Measurements from ENCODE around the gene DDX41. TPM values are rescaled to one million over a fixed set of nuclear protein-coding genes. Genes with fewer than 3 reads are reported as not detected.
A peak's percentile ranks its signal among the peaks of the same experiment; 100 is the strongest.
"Not testable (repeated sequence)": the region's sequence is repeated elsewhere in the genome, so short reads cannot be mapped to it uniquely, and the experiment has no call there.

Gene DDX41
- total and polyA plus RNA-seq, 5 donors: 30.5 to 43.5 (median 39.2) TPM

DNA sequence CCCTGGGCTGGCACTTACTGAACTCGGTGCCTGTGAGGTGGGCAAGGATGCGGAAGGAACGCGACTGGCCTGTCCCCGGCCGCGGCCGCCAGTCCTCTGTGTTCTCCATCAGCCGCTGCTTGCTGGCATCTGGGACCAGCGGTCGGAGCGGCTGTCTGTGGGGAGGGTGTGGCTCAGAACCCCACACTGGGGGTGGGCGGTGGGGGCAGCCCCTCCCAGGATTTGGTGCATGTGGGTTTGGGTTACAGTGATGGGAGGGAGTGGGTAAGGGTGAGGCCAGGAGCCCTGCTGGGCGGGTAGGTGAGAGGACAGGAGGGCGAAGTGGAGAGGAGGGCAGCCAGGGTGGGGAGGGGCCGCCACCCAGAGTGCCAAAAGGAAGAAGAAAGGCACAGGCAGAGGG, 25.8 kb downstream of the DDX41 start:
- 90% methylated on average over 16 of the region's 16 CpGs for WGBS

DNA sequence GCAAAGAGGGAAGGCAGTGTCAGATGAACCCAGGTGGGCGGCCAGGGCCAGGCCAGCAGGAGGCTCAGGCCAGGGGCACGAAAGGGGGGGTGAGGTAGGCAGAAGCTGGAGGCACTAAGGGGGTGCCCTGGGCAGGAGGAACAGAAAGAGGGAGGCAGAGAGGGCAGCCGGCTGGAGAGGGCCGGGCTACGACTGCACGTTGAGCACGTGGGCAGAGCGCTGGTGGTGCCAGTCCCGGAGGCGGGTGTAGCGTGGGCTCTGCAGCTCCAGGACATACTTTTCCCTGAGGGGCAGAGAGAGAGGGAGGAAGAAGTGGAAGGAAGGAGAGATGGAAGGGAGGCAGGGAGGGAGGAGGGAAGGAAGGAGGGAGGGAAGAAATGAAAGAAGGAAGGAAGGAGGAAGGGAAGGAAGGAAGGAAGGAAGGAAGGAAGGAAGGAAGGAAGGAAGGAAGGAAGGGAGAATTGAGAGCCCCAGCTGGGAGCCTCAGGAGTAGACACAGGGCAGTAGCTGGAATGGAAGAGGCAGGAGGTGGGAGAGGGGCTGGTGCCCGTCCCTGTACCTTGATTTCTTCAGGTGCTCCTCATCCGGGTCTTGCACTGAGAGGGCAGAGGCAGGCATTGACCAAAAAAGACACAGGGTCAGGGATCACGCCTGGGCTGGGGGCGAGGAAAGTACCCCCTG, 26.3 kb downstream of the DDX41 start:
- Histone ChIP-seq H3K9me3 (ENCODE audit: control insufficient read depth, low read length) (no peaks in the 10 kb centered on the region), H3K4me3 (ENCODE audit: low read length) (no peak overlapping the region), H3K27ac (ENCODE audit: low read length) (no peak overlapping the region), H3K27me3 (ENCODE audit: control insufficient read depth, insufficient read depth) (no peaks in the 10 kb centered on the region), H3K4me1 (ENCODE audit: control insufficient read depth, insufficient read depth, low read length) (peaks cover 6% of the 10 kb centered on the region)
- intact Hi-C loops (cut with DNase I): no loop called here
- no peak for ATAC-seq
- 88% methylated on average over 15 of the region's 15 CpGs for WGBS
- no peak for DNase-seq

More for the DNA sequence above, 25.8 kb downstream of the DDX41 start:
- Histone ChIP-seq H3K27ac (ENCODE audit: low read length) (no peak overlapping the region), H3K27me3 (ENCODE audit: control insufficient read depth, insufficient read depth) (no peaks in the 10 kb centered on the region), H3K4me3 (ENCODE audit: low read length) (no peak overlapping the region), H3K9me3 (ENCODE audit: control insufficient read depth, low read length) (no peaks in the 10 kb centered on the region), H3K4me1 (ENCODE audit: control insufficient read depth, insufficient read depth, low read length) (peaks cover 6% of the 10 kb centered on the region)
- DNase-seq (no peak), ATAC-seq (no peak)
- intact Hi-C loops (cut with DNase I): no loop called here

DNA sequence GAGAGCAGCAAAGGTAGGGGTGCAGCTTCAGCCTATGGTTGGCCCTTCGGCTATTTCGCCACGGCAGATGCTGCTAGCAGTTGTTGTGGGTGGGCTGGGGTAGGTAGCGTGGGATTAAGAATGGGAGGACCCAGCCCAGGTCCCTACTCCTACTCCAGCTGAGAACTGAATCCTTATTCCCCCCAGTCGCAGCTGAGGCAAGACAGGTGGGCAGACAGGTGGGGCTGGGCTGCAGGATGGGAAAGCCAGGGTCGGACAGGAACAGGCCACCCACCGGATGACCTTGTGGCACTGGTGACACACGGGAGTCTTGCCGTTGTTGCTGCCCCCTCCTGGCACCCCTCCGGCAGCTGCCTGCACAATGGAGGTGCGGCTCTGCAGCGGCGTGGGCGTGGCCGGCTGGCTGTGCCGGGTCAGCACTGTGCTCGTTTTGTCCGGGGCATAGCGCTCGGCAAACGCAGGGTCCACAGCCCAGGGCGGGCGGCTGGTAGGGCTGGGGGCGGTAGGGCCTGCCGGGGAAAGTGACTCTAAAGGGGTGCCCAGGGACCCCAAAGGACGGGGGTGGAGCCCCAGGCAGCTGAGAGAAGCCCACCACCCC, 27.5 kb downstream of the DDX41 start:
- H3K4me1 ChIP-seq (ENCODE audit: control insufficient read depth, insufficient read depth, low read length): peaks cover 6% of the 10 kb centered on the region
- no peak overlapping the region for H3K27ac ChIP-seq (ENCODE audit: low read length)
- intact Hi-C loops (cut with DNase I): no loop called here
- WGBS: 79% methylated on average over 26 of the region's 26 CpGs
- no peaks in the 10 kb centered on the region for H3K9me3 ChIP-seq (ENCODE audit: control insufficient read depth, low read length)
- ATAC-seq (peak; percentile 1 to 17), DNase-seq (no peak)
- H3K27me3 ChIP-seq (ENCODE audit: control insufficient read depth, insufficient read depth): no peaks in the 10 kb centered on the region
- H3K4me3 ChIP-seq (ENCODE audit: low read length): no peak overlapping the region

DNA sequence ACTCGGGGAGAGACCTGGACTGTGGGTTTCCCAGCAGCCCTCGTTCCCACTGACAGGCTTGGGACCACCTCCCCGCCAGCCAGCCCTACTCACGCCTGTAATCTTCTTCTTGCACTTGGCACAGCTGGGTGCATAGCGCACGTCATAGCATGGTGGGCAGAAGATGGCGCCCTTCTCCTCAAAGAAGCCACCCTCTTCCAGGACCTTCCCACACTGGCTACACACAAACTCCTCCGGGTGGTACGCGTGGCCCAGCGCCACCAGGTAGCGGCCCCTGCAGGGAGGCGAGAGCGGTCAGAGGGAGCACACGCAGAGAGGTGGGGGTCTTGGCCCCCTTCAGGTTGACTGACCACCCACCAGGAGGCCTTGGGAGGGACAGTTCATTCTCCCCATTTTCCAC, 28.8 kb downstream of the DDX41 start:
- WGBS: 91% methylated on average over 15 of the region's 15 CpGs
- no peaks in the 10 kb centered on the region for H3K27me3 ChIP-seq (ENCODE audit: control insufficient read depth, insufficient read depth)
- intact Hi-C loops (cut with DNase I): no loop called here
- ATAC-seq (no peak), DNase-seq (no peak)
- no peak overlapping the region for H3K4me3 ChIP-seq (ENCODE audit: low read length)
- H3K9me3 ChIP-seq (ENCODE audit: control insufficient read depth, low read length): no peaks in the 10 kb centered on the region
- H3K27ac ChIP-seq (ENCODE audit: low read length): no peak overlapping the region
- H3K4me1 ChIP-seq (ENCODE audit: control insufficient read depth, insufficient read depth, low read length): no peaks in the 10 kb centered on the region

DNA sequence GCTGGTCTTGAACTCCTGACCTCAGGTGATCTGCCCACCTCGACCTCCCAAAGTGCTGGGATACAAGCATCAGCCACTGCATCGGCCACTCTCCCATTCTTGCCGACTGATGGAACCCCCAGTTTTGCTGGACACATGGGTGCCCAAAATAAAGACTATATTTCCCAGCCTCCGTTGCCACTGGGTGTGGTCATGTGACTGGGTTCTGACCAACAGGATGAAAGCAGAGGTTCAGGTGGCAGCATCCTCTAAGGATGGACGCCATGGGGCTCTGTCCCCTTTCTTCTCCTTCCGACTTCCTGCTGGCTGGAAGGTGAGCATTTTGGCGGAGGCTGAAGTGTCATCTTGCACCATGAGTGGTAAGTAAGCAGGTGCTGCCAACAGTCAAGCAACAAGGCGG, 29.6 kb downstream of the DDX41 start:
- 90% methylated on average over 8 of the region's 8 CpGs for WGBS
- intact Hi-C loops (cut with DNase I): no loop called here
- DNase-seq (no peak), ATAC-seq (no peak)
- Histone ChIP-seq H3K9me3 (ENCODE audit: control insufficient read depth, low read length) (no peaks in the 10 kb centered on the region), H3K27me3 (ENCODE audit: control insufficient read depth, insufficient read depth) (no peaks in the 10 kb centered on the region), H3K4me1 (ENCODE audit: control insufficient read depth, insufficient read depth, low read length) (no peaks in the 10 kb centered on the region), H3K27ac (ENCODE audit: low read length) (no peak overlapping the region), H3K4me3 (ENCODE audit: low read length) (no peak overlapping the region)

DNA sequence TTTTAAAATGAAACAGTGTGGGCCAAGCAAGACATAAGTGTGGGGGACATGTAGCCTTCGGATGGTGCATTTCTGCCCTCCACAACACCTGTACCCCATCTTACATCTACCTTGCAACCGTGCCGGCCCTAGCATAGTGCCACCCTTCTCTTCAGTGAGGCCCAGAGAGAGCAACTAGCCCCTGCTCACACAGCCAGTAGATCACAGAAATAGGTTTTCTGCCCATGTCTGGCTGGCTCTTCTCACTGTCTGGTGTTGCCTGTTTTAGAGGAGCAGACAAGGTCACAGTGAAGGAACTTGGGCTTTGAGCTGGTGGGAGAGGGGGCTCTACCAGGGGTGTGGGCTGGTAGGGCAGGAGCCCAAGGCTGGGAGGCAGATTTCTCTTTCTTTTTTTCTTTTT, 30.5 kb downstream of the DDX41 start:
- DNase-seq: no peak
- Histone ChIP-seq H3K9me3 (ENCODE audit: control insufficient read depth, low read length) (no peaks in the 10 kb centered on the region), H3K27ac (ENCODE audit: low read length) (no peak overlapping the region), H3K4me1 (ENCODE audit: control insufficient read depth, insufficient read depth, low read length) (no peaks in the 10 kb centered on the region), H3K4me3 (ENCODE audit: low read length) (no peak overlapping the region), H3K27me3 (ENCODE audit: control insufficient read depth, insufficient read depth) (no peaks in the 10 kb centered on the region)
- WGBS: 95% methylated on average over 3 of the region's 3 CpGs
- ATAC-seq: no peak
- intact Hi-C loops (cut with DNase I): no loop called here

DNA sequence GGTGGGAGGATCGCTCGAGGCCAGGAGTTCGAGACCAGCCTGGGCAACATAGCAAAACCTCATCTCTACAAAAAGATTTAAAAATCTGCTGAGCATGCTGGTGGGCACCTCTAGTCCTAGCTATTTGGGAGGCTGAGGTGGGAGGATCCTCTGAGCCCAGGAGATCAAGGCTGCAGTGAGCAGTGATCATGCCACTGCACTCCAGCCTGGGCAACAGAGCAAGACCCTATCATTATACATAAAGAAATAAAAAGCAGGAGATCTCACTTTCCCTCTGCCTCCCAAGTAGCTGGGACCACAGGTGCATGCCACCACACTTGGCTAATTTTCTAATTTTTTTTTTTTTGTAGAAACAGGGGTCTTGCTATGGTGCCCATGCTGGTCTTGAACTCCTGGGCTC, 31.0 kb downstream of the DDX41 start:
- WGBS: 97% methylated on average over 3 of the region's 3 CpGs
- H3K4me1 ChIP-seq (ENCODE audit: control insufficient read depth, insufficient read depth, low read length); ATAC-seq; H3K27ac ChIP-seq (ENCODE audit: low read length); DNase-seq; intact Hi-C loops (cut with DNase I); H3K27me3 ChIP-seq (ENCODE audit: control insufficient read depth, insufficient read depth); H3K9me3 ChIP-seq (ENCODE audit: control insufficient read depth, low read length); H3K4me3 ChIP-seq (ENCODE audit: low read length): not testable (repeated sequence)

DNA sequence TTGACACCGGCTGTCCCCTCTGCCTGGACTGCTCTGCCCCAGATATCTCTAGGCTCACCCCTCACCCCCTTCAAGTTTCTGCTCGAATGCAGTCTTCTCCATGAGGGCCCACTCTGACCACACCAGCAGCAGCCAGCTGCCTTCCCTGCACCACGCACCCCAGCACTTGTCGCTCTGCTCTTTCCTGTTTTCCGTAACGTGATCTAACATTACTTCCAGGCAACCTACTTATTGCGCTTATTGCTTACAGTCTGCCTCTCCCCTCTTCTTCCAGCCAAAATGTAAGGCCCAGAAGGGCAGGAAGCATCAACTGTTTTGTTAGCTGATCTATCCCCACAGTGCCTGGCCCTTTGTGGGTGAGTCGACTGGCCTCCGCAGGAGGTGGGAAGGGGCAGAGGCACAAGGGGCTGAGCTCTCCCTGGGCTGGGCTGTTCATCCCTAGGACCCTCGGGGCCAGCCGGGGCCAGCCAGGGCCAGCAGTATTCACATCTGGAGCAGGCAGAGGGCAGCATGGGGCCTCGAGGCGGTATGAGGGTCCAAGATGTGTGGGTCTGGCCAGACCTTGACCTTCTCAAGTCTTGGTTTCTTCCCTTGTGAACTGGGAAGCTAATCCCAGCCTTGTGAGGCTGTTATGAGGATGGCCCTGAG, 31.7 kb downstream of the DDX41 start:
- Histone ChIP-seq H3K9me3 (ENCODE audit: control insufficient read depth, low read length) (no peaks in the 10 kb centered on the region), H3K27me3 (ENCODE audit: control insufficient read depth, insufficient read depth) (no peaks in the 10 kb centered on the region), H3K27ac (ENCODE audit: low read length) (no peak overlapping the region), H3K4me1 (ENCODE audit: control insufficient read depth, insufficient read depth, low read length) (peaks cover 2% of the 10 kb centered on the region), H3K4me3 (ENCODE audit: low read length) (no peak overlapping the region)
- DNase-seq (no peak), ATAC-seq (no peak)
- WGBS: 76% methylated on average over 13 of the region's 13 CpGs
- intact Hi-C loops (cut with DNase I): no loop called here

DNA sequence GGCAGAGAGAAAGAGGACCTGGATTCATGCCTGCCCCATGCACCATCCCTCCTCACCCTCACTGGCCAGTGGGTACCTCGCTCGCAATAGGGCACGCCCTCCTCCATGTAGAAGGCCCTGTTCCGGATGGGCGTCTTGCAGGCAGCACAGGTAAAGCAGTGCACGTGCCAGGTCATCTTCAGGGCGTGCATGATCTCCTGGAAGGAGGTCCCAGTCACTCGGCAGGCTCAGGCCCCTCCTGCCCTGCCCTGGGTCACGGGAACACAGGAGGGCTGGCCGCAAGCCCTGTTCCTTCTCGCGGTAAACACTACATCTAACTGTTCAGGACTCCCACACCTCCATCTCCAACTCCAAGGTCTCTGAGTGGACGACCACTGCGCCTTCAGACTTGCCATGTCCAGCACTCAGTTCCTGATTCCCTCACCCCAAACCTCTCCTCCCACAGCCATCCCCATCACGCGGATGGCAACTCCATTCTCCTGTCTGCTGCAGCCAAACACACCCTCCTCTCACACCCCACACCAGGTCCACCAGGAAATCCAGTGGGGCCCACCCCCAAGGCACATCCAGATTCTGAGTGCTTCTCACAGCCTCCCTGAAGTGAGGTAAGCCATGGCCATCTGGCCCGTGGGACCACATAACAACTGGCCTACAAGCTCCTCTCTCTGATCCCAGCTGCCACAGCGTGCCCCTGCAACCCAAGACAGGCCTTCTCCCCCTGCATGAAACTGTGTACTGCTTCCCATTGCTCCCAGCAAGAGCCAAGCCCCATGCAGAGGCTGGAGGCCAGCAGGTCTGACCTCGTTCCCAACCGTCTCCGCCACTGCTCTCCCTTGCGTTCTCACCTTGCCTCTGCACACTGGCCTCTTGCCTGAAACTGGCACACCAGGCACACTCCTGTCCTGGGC, 32.5 kb downstream of the DDX41 start:
- DNase-seq: no peak
- Histone ChIP-seq H3K9me3 (ENCODE audit: control insufficient read depth, low read length) (no peaks in the 10 kb centered on the region), H3K4me3 (ENCODE audit: low read length) (no peak overlapping the region), H3K27ac (ENCODE audit: low read length) (no peak overlapping the region), H3K4me1 (ENCODE audit: control insufficient read depth, insufficient read depth, low read length) (peaks cover 5% of the 10 kb centered on the region), H3K27me3 (ENCODE audit: control insufficient read depth, insufficient read depth) (no peaks in the 10 kb centered on the region)
- intact Hi-C loops (cut with DNase I): no loop called here
- ATAC-seq: no peak
- 87% methylated on average over 22 of the region's 22 CpGs for WGBS

DNA sequence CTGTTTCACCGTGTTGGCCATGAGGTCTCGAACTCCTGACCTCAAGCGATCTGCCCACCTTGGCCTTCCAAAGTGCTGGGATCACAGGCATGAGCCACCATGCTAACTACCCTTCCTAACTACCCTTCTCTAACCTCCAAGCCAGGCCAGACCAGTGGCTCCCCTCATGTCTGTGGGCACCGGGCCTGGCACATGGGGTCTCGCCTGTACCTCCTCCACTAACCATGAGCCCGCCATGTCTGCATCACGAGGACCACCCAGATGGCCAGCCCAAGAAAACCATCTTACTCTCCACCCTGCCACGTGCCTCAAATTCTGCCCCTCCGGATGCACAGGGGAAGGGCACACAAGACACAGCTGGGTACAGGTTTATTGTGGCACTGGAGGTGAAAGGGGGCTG, 33.7 kb downstream of the DDX41 start:
- no peak for DNase-seq
- 97% methylated on average over 9 of the region's 9 CpGs for WGBS
- intact Hi-C loops (cut with DNase I): no loop called here
- Histone ChIP-seq H3K27me3 (ENCODE audit: control insufficient read depth, insufficient read depth) (no peaks in the 10 kb centered on the region), H3K27ac (ENCODE audit: low read length) (no peak overlapping the region), H3K4me1 (ENCODE audit: control insufficient read depth, insufficient read depth, low read length) (peaks cover 5% of the 10 kb centered on the region), H3K4me3 (ENCODE audit: low read length) (no peak overlapping the region), H3K9me3 (ENCODE audit: control insufficient read depth, low read length) (no peaks in the 10 kb centered on the region)
- ATAC-seq: no peak

DNA sequence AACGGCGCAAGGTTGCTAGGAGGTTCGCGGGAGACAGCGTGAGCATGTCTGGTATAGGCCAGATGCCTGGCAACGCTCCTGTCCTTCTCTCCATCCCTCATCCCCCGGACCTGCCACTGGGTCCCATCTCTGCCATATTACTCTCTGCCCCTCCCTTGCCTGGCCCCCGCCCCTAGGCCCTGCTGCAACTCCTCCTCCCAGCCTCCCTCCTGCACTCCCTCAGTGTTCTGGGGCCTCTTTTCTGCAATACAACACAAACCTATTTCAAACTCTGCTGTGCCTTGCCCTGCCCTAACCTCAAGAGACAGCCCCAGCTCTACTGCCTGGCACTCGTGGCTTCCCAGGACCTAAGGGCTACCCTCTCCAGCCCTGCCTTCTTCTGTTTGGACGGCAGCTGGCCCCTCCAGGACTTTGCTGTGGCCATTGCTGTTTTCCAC, 34.4 kb downstream of the DDX41 start:
- intact Hi-C loops (cut with DNase I): no loop called here
- Histone ChIP-seq H3K9me3 (ENCODE audit: control insufficient read depth, low read length) (no peaks in the 10 kb centered on the region), H3K4me1 (ENCODE audit: control insufficient read depth, insufficient read depth, low read length) (peaks cover 5% of the 10 kb centered on the region), H3K27ac (ENCODE audit: low read length) (no peak overlapping the region), H3K27me3 (ENCODE audit: control insufficient read depth, insufficient read depth) (no peaks in the 10 kb centered on the region), H3K4me3 (ENCODE audit: low read length) (no peak overlapping the region)
- 91% methylated on average over 10 of the region's 10 CpGs for WGBS
- DNase-seq (peak in 1 of 3 donors; percentile 63), ATAC-seq (no peak)

Data from right cardiac atrium (tissue), 5 donors.